PC-9 (cell line): ENCODE measurements around the gene TSHR.

Source experiments
- CTCF ChIP-seq: fragments of 200-600 bp; sonication (generic); conservative IDR thresholded peaks from 2 replicates; pipeline ENCODE4 v1.6.1; 2017; ENCODE audit warnings: mixed run types, antibody characterized with exemption, mild to moderate bottlenecking, moderate library complexity
- EZH2 ChIP-seq: fragments of 200-600 bp; sonication (generic); IDR thresholded peaks from 2 replicates; pipeline ENCODE4 v1.8.0; 2017; ENCODE audit warnings: antibody characterized with exemption, low read depth

- TF ChIP-seq CTCF, result no peak
- no peak for TF ChIP-seq EZH2
Measured at GRCh38 chr14:81166121-81166520, 210.7 kb downstream of the TSHR start.
